ENCODE results near the gene HYAL2.

DNA sequence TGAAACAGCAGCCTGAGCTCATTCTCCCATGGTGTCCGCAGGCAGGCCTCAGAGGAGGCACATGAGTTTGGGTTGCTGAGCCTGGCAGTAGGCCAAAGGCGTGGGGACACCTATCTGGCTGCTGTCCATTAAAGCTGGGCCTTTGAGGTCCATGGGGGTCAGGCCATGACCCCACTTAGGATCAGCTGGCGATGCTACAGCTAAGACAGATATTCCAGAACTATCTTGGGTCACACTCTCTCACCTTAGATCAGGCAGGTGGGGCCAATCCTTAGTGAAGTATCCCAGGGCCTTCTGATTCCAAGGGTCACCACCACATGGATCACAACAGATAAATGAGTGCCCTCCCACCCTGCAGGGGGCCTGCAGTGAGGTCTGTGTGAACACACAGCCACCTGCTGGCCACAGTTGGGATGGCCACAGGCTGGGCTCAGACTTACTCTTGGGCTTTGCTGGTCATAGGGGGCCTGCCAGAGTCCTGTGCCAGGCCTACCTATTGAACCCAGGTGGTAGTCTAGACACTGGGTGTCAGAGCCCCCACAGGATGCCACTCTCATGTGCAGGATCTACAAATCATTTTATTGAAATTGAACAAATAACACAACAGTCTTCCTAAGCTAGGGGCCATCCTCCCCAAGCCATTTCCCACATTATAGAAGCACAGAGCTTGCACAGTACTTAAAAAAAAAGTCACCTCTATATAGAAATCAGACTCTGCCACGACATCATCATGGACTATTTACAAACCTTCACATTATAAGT lies 2.0 kb upstream of the HYAL2 start:
- TF ChIP-seq EP300 (IDR thresholded peaks at IDR 0.05): no peak
- TF ChIP-seq, protein P1, sequence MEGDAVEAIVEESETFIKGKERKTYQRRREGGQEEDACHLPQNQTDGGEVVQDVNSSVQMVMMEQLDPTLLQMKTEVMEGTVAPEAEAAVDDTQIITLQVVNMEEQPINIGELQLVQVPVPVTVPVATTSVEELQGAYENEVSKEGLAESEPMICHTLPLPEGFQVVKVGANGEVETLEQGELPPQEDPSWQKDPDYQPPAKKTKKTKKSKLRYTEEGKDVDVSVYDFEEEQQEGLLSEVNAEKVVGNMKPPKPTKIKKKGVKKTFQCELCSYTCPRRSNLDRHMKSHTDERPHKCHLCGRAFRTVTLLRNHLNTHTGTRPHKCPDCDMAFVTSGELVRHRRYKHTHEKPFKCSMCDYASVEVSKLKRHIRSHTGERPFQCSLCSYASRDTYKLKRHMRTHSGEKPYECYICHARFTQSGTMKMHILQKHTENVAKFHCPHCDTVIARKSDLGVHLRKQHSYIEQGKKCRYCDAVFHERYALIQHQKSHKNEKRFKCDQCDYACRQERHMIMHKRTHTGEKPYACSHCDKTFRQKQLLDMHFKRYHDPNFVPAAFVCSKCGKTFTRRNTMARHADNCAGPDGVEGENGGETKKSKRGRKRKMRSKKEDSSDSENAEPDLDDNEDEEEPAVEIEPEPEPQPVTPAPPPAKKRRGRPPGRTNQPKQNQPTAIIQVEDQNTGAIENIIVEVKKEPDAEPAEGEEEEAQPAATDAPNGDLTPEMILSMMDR (IDR thresholded peaks at IDR 0.05): peak; percentile 46 to 89 (median 84)

Data from sigmoid colon (tissue), 4 donors.